Measurements from ENCODE around the gene CDH4.

CDH4 gene

DNA sequence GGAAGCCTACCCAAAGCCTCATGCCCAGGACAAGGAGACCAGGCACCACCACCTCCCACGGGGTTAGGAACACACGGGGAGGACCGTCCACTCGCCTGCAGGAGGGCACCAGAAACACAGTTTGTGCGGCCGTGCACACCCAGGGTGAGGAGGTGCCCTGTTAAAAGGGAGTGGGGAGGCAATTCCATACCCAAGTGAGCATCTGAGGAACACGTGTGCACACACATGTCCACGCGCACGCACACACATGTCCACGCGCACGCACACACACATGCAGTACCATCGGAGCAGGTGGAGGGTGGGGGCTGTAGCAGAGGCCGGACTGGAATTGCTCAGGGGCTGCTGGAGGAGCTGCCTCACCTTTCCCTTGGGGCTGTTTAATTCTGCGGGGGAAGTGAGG lies 554.3 kb downstream of the CDH4 start:
- in situ Hi-C loops (cut with MboI; ENCODE audit: low sequenced_read_pairs) = no loop called here

DNA sequence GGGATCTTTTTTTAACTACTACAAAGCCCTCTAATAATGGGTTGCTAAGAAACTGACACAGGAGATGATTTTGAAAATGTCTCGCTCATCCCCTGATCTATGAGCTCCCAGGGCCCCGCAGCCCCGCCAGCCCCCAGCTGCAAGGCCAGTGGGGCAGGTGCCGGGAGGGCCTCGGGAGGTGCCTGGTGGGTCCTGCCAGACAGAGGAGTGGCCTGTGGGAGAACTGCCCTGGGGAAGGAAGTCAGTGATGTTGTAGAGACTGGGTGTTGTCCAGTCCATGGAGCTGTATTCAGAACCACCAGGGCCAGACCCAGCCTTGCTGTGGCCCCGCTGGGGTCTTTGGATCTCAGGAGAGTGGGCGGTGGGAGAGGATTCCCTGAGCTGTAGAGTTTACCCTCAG lies 554.9 kb downstream of the CDH4 start:
- in situ Hi-C loops (cut with MboI; ENCODE audit: low sequenced_read_pairs) = no loop called here

- in situ Hi-C loops (cut with MboI; ENCODE audit: low sequenced_read_pairs) = no loop called here
Measured at GRCh38 chr20:61807471-61808160, 555.6 kb downstream of the CDH4 start.

- in situ Hi-C loops (cut with MboI; ENCODE audit: low sequenced_read_pairs) = no loop called here
Measured at GRCh38 chr20:61808447-61808846, 556.4 kb downstream of the CDH4 start.

DNA sequence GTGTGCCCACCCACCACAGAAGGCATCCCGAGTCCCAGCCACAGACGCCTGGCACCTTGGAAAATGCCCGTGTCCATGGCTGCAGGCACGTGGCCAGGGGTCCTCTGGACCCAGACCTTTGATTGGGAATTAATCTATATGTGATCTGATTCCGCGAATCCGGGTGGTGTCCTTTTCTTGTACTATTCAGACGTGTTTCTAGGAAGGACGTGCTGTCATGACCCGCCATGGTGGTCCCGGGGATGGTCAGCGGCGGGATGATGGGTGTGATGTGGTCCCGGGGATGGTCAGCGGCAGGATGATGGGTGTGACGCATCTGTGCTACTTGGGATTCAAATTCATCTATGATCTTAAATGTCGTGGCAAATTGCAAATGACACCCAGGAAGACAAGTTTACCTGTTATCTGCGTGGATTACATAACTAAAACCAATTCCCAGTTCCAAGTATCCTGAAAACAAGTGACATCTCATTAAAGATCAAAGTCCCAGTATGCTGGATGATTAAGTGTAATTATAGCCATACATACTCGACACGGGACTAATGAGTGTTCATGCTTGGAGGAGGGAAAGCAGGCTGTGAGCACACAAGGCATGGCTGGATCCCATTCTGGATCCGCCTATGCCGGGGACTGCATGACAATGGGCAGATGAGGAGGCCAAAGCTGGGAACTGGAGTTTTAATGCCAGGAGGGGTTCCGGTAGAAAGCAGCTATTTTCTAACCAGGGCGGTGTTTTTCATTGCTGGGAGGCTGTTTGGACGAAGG lies 557.1 kb downstream of the CDH4 start:
- in situ Hi-C loops (cut with MboI; ENCODE audit: low sequenced_read_pairs) = no loop called here

DNA sequence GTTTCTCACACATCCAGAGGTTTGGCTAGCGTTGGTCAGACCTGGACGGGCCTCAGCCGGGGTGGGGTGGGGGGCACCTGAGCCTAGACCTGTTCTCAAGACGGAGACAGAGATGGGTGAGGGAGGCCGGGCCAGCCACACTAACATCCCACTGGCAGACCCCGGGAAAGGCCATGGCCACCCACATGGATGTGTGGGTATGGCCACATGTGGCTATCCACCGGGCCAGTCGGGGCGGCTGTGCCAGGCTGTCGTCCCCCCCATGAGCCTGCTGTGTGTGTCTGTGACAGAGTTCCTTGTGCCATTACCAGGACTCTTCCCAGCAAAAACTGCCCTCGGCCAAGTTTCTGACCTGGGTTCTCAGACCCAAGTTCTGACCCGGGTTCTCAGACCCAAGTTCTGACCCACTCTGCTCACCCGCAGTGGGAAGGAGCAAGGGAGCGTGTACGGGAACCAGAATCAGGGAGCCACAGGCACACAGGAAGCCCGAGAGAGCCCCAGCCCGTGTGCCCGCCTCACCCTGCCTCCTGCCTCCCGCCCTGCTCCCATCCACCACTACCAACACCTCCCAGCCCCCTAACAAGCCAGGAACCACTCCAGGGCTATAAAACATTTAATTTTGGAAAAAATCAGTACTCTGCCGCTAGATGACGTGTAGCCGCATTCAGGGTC lies 558.1 kb downstream of the CDH4 start:
- in situ Hi-C loops (cut with MboI; ENCODE audit: low sequenced_read_pairs) = no loop called here

DNA sequence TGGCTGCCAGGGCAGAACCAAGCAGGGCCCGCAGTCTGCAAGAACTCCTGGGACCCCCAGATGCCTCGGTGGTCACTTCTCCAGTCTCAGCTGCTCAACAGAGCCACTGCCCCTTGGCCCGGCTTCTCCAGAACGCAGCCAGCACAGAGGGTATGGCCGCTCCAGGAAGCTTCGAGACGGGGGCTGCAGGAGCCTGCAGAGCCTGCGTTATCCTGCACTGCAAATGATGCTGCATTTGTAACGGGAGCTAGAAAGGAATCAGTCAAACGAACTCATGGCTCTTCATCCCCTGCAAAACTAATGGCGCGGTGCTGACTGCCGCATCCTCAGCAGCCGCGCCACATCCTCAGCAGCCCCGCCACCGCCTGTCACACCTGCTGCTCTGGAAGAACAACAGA lies 558.7 kb downstream of the CDH4 start:
- in situ Hi-C loops (cut with MboI; ENCODE audit: low sequenced_read_pairs) = no loop called here

GRCh38 chr20:61811166-61811565 lies 559.1 kb downstream of the CDH4 start:
- in situ Hi-C loops (cut with MboI; ENCODE audit: low sequenced_read_pairs) = no loop called here

- in situ Hi-C loops (cut with MboI; ENCODE audit: low sequenced_read_pairs) = no loop called here
Measured at GRCh38 chr20:61812121-61812844, 560.2 kb downstream of the CDH4 start.

DNA sequence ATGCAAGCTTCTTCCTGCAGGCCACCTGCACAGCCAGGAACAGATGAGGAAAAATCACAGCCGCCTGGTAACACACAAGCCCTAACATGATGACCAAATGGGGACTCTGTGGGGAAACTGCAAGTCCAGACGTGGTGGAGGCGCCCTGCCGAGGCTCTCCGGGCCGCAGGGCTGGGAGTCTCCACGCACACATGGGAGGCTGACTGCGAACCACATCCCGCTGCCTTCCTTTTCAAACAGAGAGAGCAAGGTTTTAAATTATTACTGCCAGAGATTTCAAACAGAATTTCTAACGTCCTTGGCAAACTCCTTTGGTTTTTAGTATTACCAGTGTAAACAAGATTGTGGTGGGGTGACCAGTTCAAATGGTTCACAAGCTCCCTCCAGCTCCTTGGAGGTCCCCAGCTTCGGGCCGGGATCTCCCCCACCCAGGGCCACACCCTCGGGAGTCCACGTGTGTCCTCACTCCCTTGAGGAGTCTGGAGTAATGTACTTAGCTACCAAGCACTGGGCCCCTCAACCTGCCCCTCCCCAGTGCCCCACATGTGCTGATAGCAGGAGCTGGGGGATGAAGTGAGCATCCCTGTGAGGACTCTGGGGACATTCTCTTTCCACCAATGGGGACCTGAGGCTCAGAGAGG lies 560.9 kb downstream of the CDH4 start:
- in situ Hi-C loops (cut with MboI; ENCODE audit: low sequenced_read_pairs) = no loop called here

DNA sequence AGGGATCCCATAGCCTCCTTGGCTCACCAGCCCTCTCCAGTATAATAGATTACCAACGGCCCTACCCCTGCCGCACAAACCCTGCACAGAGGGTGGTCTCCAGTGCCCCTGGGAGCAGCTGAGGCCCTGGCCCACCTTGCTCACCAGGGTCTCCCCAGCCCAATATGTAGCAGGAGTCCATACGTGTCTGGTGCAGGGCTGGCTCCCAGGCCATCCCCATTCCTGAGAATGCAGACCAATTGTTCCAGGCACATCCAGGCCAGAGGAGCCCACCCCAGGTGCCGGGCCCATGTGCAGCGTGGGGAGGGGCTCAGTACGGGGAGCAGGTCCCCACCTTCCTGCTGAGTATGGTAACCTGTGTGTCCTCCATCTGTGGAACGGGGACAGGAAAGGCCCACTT lies 561.7 kb downstream of the CDH4 start:
- in situ Hi-C loops (cut with MboI; ENCODE audit: low sequenced_read_pairs) = no loop called here

DNA sequence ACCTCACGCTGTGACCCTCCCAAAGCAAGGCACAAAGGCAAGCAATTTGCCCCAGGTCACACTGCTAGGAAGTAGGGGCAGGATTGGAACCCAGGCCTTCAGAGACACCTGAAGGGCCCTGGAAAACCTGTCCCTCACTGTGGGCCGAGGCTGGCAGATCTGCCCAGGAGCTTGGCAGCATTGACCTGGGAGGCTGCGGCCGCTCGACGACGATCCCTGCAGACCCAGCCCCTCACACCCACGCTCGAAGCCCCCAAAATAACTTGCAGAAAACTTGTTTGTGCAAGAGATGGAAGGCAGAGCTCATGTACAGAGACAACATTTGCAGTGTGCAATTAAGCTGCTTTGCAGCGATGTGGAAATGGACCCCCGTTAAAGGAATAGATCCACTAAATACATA lies 562.2 kb downstream of the CDH4 start:
- in situ Hi-C loops (cut with MboI; ENCODE audit: low sequenced_read_pairs) = no loop called here

DNA sequence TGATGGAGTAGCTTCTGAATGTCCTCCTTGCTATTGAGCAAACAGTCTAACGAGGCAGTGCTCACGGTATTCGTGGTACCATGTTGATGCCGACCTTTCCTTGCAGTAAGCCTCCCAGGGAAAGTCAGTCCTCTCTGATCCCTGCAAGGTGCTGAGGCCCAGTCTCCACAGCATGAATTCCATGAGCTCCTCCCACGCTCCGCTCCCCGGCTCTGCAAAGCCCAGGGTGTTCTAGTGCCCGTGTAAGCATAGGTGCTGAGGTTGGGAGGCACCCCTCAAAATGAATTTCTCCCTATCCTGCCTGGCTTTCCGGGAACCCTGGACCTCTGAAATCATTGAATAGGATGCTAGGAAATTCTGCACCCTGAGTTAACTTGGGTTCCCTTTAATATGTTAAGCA lies 562.7 kb downstream of the CDH4 start:
- in situ Hi-C loops (cut with MboI; ENCODE audit: low sequenced_read_pairs) = no loop called here

GRCh38 chr20:61815176-61815575 lies 563.1 kb downstream of the CDH4 start:
- in situ Hi-C loops (cut with MboI; ENCODE audit: low sequenced_read_pairs) = no loop called here

- in situ Hi-C loops (cut with MboI; ENCODE audit: low sequenced_read_pairs) = no loop called here
Measured at GRCh38 chr20:61815678-61816077, 563.6 kb downstream of the CDH4 start.

DNA sequence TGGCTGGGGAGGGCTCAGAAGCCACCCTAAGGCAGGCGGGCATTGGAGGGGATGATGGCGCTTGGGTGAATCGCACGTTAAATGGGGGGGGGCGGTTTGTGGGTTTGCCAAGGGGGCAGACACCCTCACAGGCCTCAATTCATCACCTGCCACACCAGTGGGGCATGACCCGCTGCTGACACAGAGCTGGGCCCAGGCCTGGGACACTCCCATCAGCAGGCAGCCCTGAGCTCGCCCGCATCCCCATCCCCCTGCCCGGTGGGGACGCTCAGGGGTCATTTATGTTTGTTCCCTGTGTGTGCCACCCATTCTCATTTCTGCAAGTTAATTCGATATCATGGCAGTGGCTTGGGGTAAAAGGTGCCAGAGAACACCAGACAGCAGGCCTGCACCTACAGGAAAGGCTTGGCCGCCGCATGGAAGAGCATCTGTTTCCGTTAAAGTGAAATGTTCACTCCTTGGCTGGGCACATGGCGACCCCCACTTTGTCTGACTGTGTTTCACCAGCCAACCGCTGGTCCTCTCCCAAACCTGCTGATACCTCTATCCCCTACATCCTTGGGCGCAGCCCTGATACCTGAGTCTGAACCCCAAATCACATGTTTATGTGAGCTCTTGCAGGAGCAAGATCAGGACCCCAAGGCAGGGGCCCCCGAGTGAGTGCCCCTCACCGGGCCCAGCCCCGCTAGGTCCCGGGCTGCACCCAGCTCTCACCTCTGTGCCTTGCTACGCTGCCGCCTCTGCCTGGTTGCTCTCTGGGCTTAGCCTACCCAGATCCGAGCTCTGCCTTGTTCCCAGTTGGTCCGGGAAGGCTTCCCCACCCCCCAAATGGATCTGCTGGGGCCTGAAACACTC lies 564.8 kb downstream of the CDH4 start:
- in situ Hi-C loops (cut with MboI; ENCODE audit: low sequenced_read_pairs) = no loop called here

- in situ Hi-C loops (cut with MboI; ENCODE audit: low sequenced_read_pairs) = no loop called here
Measured at GRCh38 chr20:61817575-61817974, 565.5 kb downstream of the CDH4 start.

GRCh38 chr20:61818746-61819573 lies 566.9 kb downstream of the CDH4 start:
- in situ Hi-C loops (cut with MboI; ENCODE audit: low sequenced_read_pairs) = no loop called here

DNA sequence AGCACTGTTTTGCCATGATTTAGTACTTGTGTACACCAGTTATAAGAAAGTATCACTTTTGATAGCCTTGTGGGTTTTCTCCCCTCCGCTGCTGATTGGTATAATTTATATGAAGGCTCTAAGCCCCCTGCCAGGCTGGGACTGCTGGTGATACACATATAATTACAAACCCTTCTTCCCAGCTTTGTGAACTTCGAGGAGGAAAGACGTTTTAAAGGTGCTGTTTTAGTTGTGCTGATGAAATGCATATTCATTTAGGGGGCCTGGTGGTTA lies 567.4 kb downstream of the CDH4 start:
- in situ Hi-C loops (cut with MboI; ENCODE audit: low sequenced_read_pairs) = no loop called here

All from HL-60/S4 treated with phorbol 12-myristate 13-acetate at 8.2 ng/mL for 4 days and 3 days (cell line).